Measurements from ENCODE around the gene VPS8. TPM values are rescaled to one million over a fixed set of nuclear protein-coding genes. Genes with fewer than 3 reads are reported as not detected.

Gene VPS8
- total and polyA plus RNA-seq, 2 of the 8 experiments (the other 6 are each of a cell fraction or from before 2014, with no cell fraction given): 13.0 to 41.0 TPM

DNA sequence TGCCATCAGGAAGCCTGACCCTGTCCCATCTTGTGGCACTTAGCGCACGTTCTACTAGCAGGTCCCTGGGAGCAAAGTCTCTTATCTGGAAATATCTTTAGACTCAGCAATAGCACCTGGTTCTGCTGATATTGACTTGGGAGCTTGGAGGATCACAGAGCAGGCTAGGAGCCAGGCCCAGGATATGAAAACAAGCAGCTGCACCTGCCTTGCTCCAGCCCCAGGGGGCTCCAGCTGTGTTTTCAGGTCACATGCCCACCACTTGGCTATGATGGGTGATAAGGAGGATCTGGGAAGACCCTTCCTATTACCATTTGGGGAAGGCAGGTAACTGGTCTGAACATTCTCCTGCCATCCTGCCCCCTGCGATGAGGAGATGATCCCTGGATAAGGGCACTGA lies 253.1 kb downstream of the VPS8 start:
- Histone ChIP-seq H3K27me3 (replicated peaks in 1 of 4; ENCODE audit: control insufficient read depth in 3 of 4, extremely low read depth in 1 of 4, insufficient read depth in 3 of 4, low read length in 3 of 4) (no peaks in the 10 kb centered on the region), H2BK5ac (ENCODE audit: low read depth, low read length) (no peak overlapping the region), H3K79me1 (ENCODE audit: low read depth, low read length) (no peaks in the 10 kb centered on the region), H2BK20ac (ENCODE audit: low read length) (no peak overlapping the region), H4K91ac (replicated peaks; ENCODE audit: insufficient read length, low read length) (no peak overlapping the region), H3K23ac (ENCODE audit: insufficient read length) (no peak overlapping the region), H4K8ac (ENCODE audit: extremely low read depth, insufficient read depth, low read length) (no peak overlapping the region; the same call in 1 of the 2 replicates), H2BK12ac (ENCODE audit: low read depth, low read length) (no peak overlapping the region), H2AK5ac (ENCODE audit: low read depth, low read length) (no peak overlapping the region), H3K9ac (replicated peaks in 1 of 4; ENCODE audit: extremely low read depth in 1 of 4, low read depth in 3 of 4, low read length in 3 of 4) (no peak overlapping the region), H4K20me1 (replicated peaks in 1 of 2; ENCODE audit: control insufficient read depth in 1 of 2, insufficient read depth in 2 of 2, low read length in 2 of 2) (no peaks in the 10 kb centered on the region), H3K27ac (ENCODE audit: low read depth, low read length) (no peak overlapping the region), H3K4me2 (ENCODE audit: insufficient read depth in 1 of 2, low read depth in 2 of 2, low read length in 2 of 2) (no peak overlapping the region), H2AFZ (ENCODE audit: low read length) (no peak overlapping the region), H2BK120ac (replicated peaks; ENCODE audit: low read depth, low read length) (no peak overlapping the region), H3K4me1 (replicated peaks in 1 of 4; ENCODE audit: control insufficient read depth in 3 of 4, insufficient read depth in 4 of 4, low read length in 3 of 4) (peaks cover 0 to 5% (median 2%) of the 10 kb centered on the region in 4 experiments; a peak in 5 of 7 replicates), H3K36me3 (ENCODE audit: control insufficient read depth in 2 of 4, insufficient read depth in 4 of 4, low read length in 3 of 4) (no peaks in the 10 kb centered on the region), H3K4ac (replicated peaks; ENCODE audit: insufficient read length, low read depth, low read length) (no peak overlapping the region), H3K4me3 (ENCODE audit: extremely low read depth in 1 of 4, insufficient read depth in 2 of 4, low read depth in 3 of 4, low read length in 4 of 4) (no peak overlapping the region), H3K56ac (replicated peaks; ENCODE audit: insufficient read length, low read depth, low read length) (no peak overlapping the region), H3K18ac (ENCODE audit: extremely low read depth, low read length) (no peak overlapping the region), H3K79me2 (ENCODE audit: control insufficient read depth in 1 of 2, insufficient read depth in 2 of 2, low read length in 2 of 2) (no peaks in the 10 kb centered on the region), H3K14ac (ENCODE audit: insufficient read length) (no peak overlapping the region), H4K5ac (ENCODE audit: insufficient read length, low read depth, low read length) (no peak overlapping the region), H3K23me2 (ENCODE audit: low read depth, low read length) (no peaks in the 10 kb centered on the region), H3K9me3 (ENCODE audit: insufficient read depth in 2 of 2, low read depth in 1 of 2, low read length in 1 of 2) (peaks cover 10 to 12% of the 10 kb centered on the region in 2 experiments; a peak in 3 of 4 replicates), H2BK15ac (ENCODE audit: low read length) (no peak overlapping the region)
- ChIA-PET CTCF (ENCODE audit: partially characterized antibody) (interaction anchor here (0.7 to 10.4 kb wide), 12 partner anchors 10 to 220 kb away, joined by 3 to 97 read pairs (median 4); no protein-coding TSS in a partner anchor), POLR2A (ENCODE audit: partially characterized antibody) (no interaction called here)
- FAIRE-seq: no peak
- WGBS, 2 experiments (ENCODE audit: extremely low coverage in 1 of 2, insufficient coverage in 1 of 2, insufficient read length in 1 of 2, insufficient replicate concordance in 2 of 2, low coverage in 1 of 2, low lambda C conversion rate in 2 of 2, missing lambda C conversion rate in 1 of 2): 91% methylated on average over 3 of the region's 3 CpGs; no CpG with 5 or more reads in 1 of the 2 experiments
- peak in 1 of 2 experiments; percentile 42 for DNase-seq (ENCODE audit: low read depth in 1 of 2, low spot score in 2 of 2)
- TF ChIP-seq RAD21 (IDR thresholded peaks at IDR 0.05 in 1 of 2, conservative IDR thresholded peaks at IDR 0.05 in 1 of 2; ENCODE audit: low read depth in 2 of 2, low read length in 2 of 2) (peak; percentile 27 to 42; a peak in 2 of 4 replicates), CHD1 (IDR thresholded peaks at IDR 0.05; ENCODE audit: low read depth, low read length) (no peak), SIRT6 (IDR thresholded peaks at IDR 0.05; ENCODE audit: low read length) (no peak), SRF (IDR thresholded peaks at IDR 0.05; ENCODE audit: low read depth, low read length) (no peak), MAFK (IDR thresholded peaks at IDR 0.05; ENCODE audit: low read depth, low read length) (no peak), TCF12 (IDR thresholded peaks at IDR 0.05; ENCODE audit: low read depth, low read length) (no peak), SAP30 (IDR thresholded peaks at IDR 0.05; ENCODE audit: insufficient read depth, insufficient replicate concordance, low read length) (no peak), KDM1A (IDR thresholded peaks at IDR 0.05; ENCODE audit: borderline replicate concordance, low read length) (no peak)
- TF ChIP-seq, protein P1, sequence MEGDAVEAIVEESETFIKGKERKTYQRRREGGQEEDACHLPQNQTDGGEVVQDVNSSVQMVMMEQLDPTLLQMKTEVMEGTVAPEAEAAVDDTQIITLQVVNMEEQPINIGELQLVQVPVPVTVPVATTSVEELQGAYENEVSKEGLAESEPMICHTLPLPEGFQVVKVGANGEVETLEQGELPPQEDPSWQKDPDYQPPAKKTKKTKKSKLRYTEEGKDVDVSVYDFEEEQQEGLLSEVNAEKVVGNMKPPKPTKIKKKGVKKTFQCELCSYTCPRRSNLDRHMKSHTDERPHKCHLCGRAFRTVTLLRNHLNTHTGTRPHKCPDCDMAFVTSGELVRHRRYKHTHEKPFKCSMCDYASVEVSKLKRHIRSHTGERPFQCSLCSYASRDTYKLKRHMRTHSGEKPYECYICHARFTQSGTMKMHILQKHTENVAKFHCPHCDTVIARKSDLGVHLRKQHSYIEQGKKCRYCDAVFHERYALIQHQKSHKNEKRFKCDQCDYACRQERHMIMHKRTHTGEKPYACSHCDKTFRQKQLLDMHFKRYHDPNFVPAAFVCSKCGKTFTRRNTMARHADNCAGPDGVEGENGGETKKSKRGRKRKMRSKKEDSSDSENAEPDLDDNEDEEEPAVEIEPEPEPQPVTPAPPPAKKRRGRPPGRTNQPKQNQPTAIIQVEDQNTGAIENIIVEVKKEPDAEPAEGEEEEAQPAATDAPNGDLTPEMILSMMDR (IDR thresholded peaks at IDR 0.05; ENCODE audit: control extremely low read depth in 1 of 3, insufficient read depth in 1 of 3, low read depth in 1 of 3, low read length in 3 of 3): peak; percentile 24 to 42 (median 37); a peak in 3 of 4 replicates
- TF ChIP-seq, protein P2, sequence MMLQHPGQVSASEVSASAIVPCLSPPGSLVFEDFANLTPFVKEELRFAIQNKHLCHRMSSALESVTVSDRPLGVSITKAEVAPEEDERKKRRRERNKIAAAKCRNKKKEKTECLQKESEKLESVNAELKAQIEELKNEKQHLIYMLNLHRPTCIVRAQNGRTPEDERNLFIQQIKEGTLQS (IDR thresholded peaks at IDR 0.05; ENCODE audit: insufficient read depth, low read depth, low read length): 0 out of 2 replicates have a peak, but pooled peaks have one; percentile 12
